GM21390 (cell line): Measurements from ENCODE around the gene CRYBG1.

Experiments
- ATAC-seq: cut with Tn5 transposase; IDR thresholded peaks from one replicate; pipeline ENCODE4 v1.9.1; 2021; ENCODE audit not compliant: unreplicated experiment

Gene CRYBG1

DNA sequence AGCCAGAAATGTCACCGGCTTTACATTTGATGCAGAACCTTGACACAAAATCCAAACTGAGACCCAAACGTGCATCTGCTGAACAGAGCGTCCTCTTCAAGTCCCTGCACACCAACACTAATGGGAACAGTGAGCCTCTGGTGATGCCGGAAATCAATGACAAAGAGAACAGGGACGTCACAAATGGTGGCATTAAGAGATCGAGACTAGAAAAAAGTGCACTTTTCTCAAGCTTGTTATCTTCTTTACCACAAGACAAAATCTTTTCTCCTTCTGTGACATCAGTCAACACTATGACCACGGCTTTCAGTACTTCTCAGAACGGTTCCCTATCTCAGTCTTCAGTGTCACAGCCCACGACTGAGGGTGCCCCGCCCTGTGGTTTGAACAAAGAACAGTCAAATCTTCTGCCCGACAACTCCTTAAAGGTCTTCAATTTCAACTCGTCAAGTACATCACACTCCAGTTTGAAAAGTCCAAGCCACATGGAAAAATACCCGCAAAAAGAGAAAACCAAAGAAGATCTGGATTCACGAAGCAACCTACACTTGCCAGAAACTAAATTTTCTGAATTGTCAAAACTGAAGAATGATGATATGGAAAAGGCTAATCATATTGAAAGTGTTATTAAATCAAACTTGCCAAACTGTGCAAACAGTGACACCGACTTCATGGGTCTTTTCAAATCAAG is 160.3 kb downstream of the CRYBG1 start:
- ATAC-seq = peak; percentile 58

DNA sequence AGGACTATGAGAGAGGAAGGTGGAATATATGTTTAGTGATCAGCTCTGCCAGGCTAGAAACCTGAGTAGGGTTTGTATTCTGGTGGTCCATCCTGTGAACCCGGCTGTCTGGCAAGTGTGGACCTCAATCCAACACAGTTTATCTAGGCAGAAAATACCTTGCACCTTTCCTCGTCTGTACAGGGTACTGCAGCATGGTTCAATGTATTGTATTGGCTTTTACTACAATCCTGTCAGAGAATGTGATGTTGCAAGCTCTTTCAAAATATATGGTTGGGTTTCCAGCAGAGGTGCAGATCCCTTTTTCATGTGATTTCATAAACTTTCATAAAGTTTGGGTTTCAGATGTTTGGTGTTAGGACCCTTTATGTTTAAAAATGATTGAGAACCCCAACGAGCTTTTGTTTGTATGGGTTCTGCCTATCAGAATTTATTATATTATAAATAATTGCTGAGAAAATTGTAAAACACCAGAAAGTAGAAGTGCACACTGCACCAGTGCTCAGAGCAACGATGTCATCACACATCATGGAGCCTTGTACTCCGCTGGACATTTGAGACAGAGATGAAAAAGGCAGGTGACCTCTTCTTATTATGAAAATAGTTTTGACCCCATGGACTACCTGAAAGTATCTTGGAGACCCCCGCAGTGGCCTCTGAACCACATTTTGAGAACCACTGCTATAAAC is 162.2 kb downstream of the CRYBG1 start:
- no peak for ATAC-seq

DNA sequence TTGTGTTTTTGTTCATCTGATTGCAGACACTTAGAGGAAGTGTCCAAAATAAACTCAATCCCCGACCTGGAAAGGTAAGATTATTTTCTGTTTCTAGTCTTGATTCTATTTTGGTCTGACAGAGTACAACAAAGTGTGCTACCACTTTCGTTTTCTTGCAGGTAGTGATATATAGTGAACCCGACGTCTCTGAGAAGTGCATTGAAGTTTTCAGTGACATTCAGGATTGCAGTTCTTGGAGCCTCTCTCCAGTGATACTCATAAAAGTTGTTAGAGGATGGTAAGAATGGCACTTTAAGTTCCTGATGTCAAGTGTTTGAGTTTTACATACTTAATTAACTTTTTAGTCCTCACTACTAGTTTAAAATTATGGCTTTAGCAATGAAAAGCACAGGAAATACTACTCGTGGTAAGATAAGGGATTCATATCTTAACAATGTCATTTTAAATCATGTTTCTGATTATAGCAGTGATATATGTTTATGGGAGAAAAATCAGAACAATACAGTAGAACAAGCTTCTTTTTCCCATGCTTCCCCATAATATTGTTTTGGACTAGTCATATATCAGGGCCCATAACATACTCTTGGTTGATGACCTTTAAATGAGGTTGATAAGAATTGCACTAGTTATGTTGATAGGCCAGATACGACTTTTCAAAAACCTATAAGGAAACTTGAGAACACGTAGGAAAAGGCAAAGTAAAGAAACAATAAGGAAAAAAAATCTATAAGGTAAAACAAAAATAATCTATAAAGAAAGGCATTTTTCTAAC is 164.8 kb downstream of the CRYBG1 start:
- ATAC-seq = peak; percentile 48

DNA sequence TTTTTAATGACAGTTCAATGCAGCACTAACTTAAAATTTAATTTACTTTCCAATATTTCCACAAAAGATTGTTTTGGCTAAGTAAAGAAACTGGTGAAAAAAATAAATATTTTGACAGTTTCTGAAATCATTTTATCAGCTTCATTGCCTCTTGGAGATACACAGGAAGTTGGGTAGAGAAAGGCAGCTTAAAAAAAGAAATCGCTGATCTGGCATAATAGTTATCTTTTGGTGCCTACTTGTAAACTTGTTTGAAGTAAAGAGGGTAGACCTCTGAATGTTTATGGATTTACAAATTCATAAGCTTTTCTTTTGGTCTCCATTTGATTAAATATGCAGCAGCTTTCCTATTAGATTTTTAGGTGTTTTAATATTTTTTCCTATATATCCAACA is 165.4 kb downstream of the CRYBG1 start:
- ATAC-seq = no peak

DNA sequence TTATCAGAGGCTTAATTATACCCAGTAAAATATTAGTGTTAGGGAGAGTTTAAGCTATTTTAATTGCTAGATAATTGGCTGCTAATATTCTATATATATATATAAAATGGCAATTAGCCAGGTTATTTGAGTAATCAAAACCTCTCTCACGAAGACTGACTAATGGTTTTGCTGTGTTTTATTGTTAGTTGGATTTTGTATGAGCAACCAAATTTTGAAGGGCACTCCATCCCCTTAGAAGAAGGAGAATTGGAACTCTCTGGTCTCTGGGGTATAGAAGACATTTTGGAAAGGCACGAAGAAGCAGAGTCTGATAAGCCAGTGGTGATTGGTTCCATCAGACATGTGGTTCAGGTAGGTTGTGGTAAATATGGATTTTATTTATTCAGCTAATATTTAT is 166.6 kb downstream of the CRYBG1 start:
- ATAC-seq = no peak

DNA sequence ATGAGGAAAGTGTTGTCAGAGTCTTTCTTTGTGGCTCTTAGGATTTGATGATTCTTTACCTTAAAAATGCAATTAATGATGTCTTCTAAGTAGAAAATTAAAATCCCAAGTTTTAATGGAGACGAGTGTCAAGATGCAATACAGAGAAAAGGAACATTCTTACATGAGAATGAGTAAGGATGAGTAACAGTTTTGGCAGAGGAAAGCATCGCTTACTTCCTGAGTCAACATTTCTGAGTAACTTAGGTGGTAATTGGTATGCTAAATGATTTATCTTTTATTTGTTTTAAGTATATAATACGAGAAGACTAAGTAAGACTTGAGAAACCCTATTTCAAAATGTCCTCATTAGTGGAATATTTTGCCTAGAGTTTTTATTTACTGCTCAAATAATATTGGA is 167.5 kb downstream of the CRYBG1 start:
- ATAC-seq = no peak

DNA sequence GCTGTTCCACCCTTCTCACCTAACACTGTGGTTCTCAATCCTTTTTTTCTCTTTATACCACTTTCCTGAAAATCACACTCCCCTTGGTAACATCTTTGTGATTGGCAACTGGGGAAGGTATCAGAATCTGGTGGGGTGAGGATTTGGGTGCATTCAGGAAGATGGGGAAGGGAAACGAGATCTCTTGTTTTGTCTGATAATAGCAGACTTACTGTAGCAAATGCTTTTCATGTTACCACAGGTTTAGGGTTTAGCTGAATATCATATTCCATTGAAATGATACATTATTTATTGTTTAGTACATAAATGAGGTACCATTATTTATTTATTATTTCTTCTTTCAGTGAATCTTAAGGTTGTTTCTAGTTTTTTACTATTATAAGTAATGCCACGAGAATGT is 168.0 kb downstream of the CRYBG1 start:
- ATAC-seq = no peak

DNA sequence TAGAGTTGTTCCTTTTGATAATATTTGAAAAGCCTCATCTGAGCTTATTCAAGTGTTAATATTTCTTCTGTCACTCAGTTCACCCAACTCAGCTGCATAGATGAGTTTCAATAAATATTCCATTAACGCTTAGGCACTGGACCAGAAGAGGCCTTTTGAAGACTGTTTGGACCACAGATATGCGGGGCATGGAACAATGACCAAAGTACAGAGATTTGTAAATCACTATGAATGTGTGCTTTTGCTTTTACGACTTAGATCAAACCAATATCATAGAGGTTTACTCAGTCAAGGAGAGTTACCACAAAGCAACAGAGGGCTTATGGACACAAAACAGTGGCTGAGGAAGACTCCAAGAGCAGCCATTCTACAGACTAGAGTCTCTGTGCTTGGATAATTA is 168.9 kb downstream of the CRYBG1 start:
- no peak for ATAC-seq

DNA sequence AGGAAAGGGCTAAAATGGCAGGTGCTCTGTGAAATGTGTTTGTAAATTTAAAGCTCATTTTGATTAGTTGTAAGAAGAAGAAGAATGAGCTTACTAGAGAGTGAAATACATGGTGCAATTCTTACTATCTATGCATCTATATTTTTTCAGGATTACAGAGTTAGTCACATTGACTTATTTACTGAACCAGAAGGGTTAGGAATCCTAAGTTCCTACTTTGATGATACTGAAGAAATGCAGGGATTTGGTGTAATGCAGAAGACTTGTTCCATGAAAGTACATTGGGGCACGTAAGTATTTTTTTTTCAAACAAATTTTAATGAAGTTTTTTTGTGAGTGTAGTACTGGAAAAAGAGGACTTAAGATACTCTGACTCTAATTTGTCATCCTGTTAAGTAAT is 169.5 kb downstream of the CRYBG1 start:
- ATAC-seq = no peak

DNA sequence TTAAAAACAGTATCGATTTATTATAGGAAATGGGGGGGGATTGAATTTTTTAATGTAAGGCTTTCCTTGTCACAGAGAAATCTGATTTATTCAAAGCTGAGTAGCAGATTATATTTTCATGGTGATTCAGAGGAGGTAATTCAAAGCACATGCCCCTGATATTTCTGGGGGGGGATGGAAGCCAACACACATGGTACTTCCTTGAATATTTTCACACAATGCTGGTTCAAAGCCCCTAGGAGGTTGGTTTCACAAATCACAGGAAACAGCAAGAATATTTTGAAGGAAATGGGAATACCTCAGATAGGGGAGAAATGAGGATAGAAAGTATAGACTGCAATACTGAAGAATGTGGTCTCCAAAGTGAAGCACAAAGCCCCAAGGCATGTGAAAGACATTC is 170.0 kb downstream of the CRYBG1 start:
- no peak for ATAC-seq

DNA sequence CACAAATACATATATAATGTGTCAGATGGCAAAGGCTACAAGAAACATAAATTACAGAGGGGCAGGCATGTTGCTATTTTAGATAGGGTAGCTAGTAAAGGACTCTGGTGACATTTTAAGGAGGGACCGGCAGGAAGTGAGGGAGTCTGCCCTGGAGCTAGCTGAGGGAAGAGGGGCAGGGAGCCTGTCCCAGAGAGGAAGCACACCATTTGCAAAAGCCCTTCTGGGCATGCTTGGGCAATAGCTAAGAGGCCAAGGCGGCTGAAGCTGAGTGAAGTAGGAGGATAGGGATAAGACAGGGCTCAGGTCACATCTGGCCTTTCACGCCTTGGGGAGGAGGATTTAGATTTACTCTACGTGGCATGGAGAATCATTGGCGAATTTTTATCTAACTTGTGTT is 172.5 kb downstream of the CRYBG1 start:
- no peak for ATAC-seq

DNA sequence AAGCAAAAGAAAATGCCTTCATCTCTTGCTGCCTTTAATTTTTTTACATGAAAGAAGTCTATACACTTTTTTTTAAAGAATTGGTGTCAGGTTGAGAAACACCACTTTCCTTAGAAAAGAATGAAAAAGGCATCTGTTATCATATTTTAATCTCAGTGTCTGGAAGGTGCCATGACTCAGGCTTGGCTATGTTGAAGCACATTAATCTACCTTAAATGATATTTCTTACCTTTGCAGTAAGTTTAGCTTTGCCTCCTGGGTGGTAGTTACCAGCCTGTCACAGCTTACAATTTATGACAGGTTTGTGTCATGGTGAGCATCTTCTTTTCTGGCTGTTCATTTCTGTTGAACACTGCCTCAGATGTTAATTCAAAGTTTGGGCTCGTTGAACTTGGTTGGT is 173.5 kb downstream of the CRYBG1 start:
- ATAC-seq = no peak

DNA sequence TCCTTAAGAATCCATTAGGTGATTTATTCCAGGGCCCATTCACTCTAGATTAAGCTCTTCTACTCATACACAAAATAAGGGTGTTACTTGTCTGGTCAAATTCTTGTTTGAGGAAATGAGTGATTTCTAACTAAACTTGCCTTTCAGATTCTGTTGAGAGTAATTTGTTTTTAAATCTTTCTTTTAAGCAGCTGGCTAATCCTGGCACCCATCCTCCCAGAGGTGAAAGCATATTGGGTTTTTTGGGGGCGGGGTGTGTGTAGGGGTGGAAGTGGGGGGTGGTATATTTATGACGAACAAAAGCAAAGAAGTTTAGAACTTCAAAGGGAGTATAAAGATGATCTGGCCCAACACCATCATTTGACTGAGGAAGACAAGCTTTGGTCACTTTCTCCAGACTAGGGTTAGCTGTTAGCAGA is 174.1 kb downstream of the CRYBG1 start:
- peak; percentile 54 for ATAC-seq

DNA sequence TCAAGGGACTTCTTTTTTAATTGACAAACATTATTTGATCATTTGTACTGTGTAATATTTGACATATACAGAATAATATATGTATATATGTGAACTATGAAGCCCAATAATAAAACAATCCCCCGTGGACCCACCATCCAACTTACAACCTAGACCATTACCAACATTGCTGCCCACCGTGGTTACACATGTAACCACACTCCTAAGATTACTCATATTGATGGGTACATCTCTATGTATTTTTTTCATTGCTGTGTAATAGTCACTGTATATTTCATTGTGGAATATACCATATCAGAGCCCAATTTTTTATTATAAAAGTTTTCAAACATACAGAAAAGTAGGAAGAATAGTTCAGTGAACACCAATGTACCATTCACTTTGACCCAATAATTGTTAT is 174.5 kb downstream of the CRYBG1 start:
- peak; percentile 17 for ATAC-seq

DNA sequence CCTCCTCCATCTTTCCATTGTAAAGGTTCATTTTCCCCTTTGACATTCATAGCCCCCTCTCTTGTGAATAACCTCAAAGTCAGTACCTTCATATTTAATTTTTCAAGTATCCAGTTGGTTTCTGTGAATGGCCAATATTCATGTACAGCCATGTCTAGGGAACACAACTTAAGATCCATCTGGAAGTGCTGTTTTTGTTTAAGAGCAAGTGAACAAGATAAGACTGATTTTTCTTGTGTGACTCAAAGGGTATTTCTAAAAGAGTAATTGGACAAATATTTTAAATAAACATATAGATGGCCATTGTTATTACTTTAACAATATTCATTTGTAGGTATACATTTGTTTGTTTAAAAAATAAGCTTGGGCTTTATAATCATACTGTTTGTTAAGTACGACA is 175.8 kb downstream of the CRYBG1 start:
- ATAC-seq = no peak

DNA sequence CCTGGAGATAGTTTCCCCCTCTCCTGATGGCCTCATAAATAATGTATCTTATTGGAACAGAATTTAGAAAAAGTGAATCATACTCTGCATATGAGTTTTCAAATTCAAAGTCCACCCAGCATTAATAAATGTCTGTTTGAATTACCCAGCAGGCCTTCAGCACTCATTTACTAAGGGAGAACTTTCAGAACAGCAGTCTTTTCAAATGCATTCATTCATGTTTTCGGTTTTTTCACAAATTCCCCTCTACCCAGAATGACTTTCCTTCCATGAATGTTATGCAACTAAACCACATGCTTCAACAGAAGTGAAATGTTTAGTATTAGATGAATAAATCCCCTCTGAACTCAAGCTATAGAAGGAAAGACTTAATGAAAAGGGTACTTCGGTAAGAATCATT is 176.3 kb downstream of the CRYBG1 start:
- no peak for ATAC-seq

DNA sequence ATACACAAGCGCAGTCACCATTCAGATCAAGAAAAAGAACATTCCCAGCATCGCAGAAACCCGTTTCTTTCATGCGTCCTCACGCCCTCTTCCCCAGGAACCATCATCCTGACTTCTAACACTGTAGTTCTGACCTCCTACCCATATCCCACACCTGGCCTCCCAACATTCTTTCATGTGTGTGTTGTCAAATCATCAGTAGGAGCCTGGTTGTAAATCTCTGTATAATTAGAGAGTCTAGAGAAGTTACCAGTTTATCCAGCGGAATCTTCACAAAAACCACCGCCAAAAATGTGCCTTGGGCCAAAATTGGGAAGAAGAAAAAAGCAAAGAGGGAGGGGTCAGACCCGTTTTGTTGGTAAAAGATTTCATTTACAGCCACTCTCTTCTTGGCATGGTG is 177.1 kb downstream of the CRYBG1 start:
- no peak for ATAC-seq

DNA sequence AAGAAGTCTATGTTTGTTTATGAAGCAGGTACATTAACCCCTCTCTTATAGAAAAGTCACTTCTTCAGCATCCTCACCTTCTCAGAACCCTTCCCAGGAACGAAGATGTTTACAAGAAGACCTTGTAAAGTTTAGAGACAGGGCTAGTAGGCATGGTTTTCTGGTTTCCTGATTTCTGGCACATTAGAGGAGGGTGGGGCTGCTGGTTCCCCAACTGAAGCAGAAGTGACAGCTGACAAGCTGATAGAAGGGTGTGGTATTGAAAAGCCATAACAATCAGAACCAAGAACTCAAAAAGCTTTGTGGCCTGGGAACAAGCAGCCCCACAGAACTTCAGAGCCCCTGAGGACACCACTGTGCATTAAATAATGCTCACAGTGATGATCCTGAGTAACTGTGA is 177.6 kb downstream of the CRYBG1 start:
- ATAC-seq = no peak

DNA sequence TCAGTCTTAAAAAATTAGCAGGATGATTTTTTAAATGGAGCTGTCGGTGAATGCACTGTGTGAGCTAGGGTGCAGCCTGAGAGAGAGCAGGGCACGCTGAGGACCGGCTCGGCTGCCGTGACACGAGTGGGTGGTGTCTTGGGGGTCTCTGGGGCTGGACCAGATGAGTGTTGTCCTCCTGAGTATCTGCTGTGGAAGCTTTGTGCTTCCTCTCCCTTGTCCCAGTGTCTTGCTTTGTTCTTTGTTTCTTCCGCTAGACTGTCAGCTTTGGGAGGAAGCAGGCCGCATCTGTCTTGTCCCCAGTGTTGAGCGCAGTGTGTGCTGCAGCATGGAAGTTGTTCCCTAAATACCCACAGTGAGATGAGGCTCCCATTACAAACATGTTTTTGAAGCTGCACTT is 179.4 kb downstream of the CRYBG1 start:
- no peak for ATAC-seq

DNA sequence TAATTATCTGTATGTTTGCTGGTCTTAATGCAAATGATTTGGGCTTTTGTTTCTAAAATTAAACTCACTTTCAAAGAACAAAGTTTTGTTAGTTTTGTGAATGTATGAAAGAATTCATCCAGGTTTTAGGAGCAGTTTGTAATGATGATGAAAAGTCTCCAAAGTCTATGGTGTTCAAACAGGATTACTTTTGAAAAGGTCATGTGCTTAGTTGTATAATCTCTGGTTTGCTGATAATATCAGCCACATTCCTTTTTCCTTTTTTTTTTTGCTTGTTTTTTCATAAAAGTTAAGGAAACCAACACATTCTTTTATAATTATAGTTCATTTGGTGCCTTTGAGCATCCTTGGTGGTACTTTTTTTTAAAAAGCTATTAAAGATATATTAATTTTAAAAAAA is 179.9 kb downstream of the CRYBG1 start:
- no peak for ATAC-seq

DNA sequence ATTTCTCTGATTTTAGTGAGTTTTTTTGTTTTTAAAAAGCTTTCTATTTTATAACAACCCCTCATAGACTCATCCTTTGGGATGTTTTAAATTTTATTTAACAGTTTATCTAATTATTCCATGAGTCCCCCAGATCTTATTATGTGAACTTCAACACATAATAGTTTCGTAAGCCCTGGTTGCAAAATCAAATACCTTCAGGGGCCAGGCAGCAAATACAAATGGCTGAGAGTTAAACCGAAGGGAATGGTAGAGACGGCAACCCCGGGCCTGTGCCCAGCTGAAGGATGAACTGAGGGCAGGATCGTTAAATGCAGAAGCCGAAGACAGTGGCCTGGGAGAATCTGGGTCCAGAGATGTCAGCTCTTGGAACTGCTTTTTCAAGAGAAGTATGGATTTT is 180.4 kb downstream of the CRYBG1 start:
- no peak for ATAC-seq

DNA sequence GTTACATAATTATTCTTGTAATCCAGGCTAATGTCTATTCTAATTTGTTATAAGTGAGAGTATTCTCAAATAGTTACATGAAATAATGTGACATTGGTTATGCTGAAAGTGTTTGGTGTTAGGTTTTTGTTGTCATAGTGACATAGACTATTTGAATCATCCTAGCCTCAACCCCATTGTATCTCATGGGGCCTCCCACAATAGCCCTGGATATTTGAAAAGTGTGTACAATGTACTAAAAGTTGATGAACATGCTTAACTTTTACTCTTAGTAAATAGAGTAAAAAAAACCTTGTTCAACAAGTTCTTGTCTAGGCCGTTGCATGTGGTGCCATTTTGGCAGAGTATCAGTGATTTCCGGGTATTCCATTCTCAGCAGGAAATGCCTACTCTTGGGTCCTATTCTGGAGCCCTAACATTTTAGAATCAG is 185.8 kb downstream of the CRYBG1 start:
- no peak for ATAC-seq
